IMR-90 (cell line): Measurements from ENCODE around the gene TSPEAR. TPM values are rescaled to one million over a fixed set of nuclear protein-coding genes. Genes with fewer than 3 reads are reported as not detected.

Experiments used
- ATAC-seq: fragments of 200-7000 bp; cut with Tn5 transposase; 2 replicates; pipeline ENCODE4 v1.9.1; 2020; ENCODE audit warnings: low read depth, mild to moderate bottlenecking, moderate library complexity
- BruUV-seq: library from RNA; stranded (reverse); fragments of 400-500 nt; replicated peaks from 2 replicates; lab custom pipeline; 2021; lab: Mats Ljungman, UMichigan
- CTCF ChIA-PET: fragments of 300-600 bp; formaldehyde crosslinking; extraction: SDS; loops from one replicate; lab custom pipeline; 2021; ENCODE audit warnings: antibody characterized with exemption; lab: Yijun Ruan, JAX
- POLR2A ChIA-PET: fragments of 300-600 bp; sonication (Branson Sonifier 250); formaldehyde crosslinking; loops from one replicate; lab custom pipeline; 2022; ENCODE audit warnings: antibody characterized with exemption; ENCODE audit not compliant: unreplicated experiment; lab: Charles Lee
- DNase-seq: peaks from one replicate; pipeline ENCODE4 v3.0.0; 2013
- H2AFZ ChIP-seq: replicated peaks from 2 replicates; pipeline ENCODE3; 2013; ENCODE audit warnings: low read length, mild to moderate bottlenecking; ENCODE audit not compliant: poor library complexity
- H2AK5ac ChIP-seq: 2 replicates; pipeline ENCODE4 v1.6.1; 2013; ENCODE audit warnings: low read depth, low read length, inconsistent platforms
- H2AK9ac ChIP-seq: replicated peaks from 2 replicates; pipeline ENCODE3; 2013; ENCODE audit warnings: mild to moderate bottlenecking, low read depth, low read length, moderate library complexity; ENCODE audit not compliant: poor library complexity
- H2BK120ac ChIP-seq: 2 replicates; pipeline ENCODE4 v1.6.1; 2013; ENCODE audit warnings: low read depth, low read length, inconsistent platforms
- H2BK15ac ChIP-seq: 3 replicates; pipeline ENCODE4 v1.6.1; 2013; ENCODE audit warnings: low read depth, low read length, inconsistent platforms
- H2BK20ac ChIP-seq: 2 replicates; pipeline ENCODE4 v1.6.1; 2013; ENCODE audit warnings: low read depth, mild to moderate bottlenecking, inconsistent platforms, low read length, moderate library complexity
- H2BK5ac ChIP-seq: 2 replicates; pipeline ENCODE4 v1.6.1; 2013; ENCODE audit warnings: mild to moderate bottlenecking, low read depth, low read length, inconsistent platforms; ENCODE audit not compliant: poor library complexity, severe bottlenecking
- H3K14ac ChIP-seq: replicated peaks from 2 replicates; pipeline ENCODE4 v1.6.1; 2013; ENCODE audit warnings: low read depth, low read length, inconsistent platforms
- H3K18ac ChIP-seq: 2 replicates; pipeline ENCODE4 v1.6.1; 2013; ENCODE audit warnings: low read depth, low read length, control low read depth
- H3K23ac ChIP-seq: 2 replicates; pipeline ENCODE4 v1.6.1; 2013; ENCODE audit warnings: low read depth, low read length, inconsistent platforms
- H3K27ac ChIP-seq: 2 replicates; pipeline ENCODE4 v1.5.1; 2013; ENCODE audit warnings: mild to moderate bottlenecking, control low read depth, low read length; ENCODE audit not compliant: insufficient read depth
- H3K27me3 ChIP-seq: 2 replicates; pipeline ENCODE4 v1.6.1; 2013; ENCODE audit warnings: low read length; ENCODE audit not compliant: control insufficient read depth, insufficient read depth
- H3K36me3 ChIP-seq: 2 replicates; pipeline ENCODE4 v1.6.1; 2013; ENCODE audit warnings: low read length, mixed read lengths; ENCODE audit not compliant: control insufficient read depth, insufficient read depth
- H3K4ac ChIP-seq: 2 replicates; pipeline ENCODE4 v1.6.1; 2013; ENCODE audit warnings: low read depth, low read length, inconsistent platforms
- H3K4me1 ChIP-seq: 2 replicates; pipeline ENCODE4 v1.6.1; 2013; ENCODE audit warnings: low read length, mixed read lengths; ENCODE audit not compliant: control insufficient read depth, insufficient read depth
- H3K4me2 ChIP-seq: 2 replicates; pipeline ENCODE4 v1.6.1; 2013; ENCODE audit warnings: low read depth, mild to moderate bottlenecking, control low read depth, low read length, moderate library complexity
- H3K4me3 ChIP-seq: 2 replicates; pipeline ENCODE4 v1.5.1; 2013; ENCODE audit warnings: low read depth, mild to moderate bottlenecking, control low read depth, low read length, moderate library complexity; ENCODE audit not compliant: insufficient read depth
- H3K56ac ChIP-seq: 2 replicates; pipeline ENCODE4 v1.6.1; 2013; ENCODE audit warnings: low read length, inconsistent platforms; ENCODE audit not compliant: insufficient read depth; ENCODE audit errors: extremely low read depth
- H3K79me1 ChIP-seq, 2 experiments: 2 replicates each; pipeline ENCODE4 v1.6.1; 2013; ENCODE audit warnings: low read length in 2 of 2, inconsistent platforms in 1 of 2, low read depth in 1 of 2
- H3K9ac ChIP-seq: 2 replicates; pipeline ENCODE4 v1.6.1; 2013; ENCODE audit warnings: low read depth, low read length, control low read depth
- H3K9me1 ChIP-seq: 2 replicates; pipeline ENCODE4 v1.6.1; 2013; ENCODE audit warnings: low read length, inconsistent platforms; ENCODE audit not compliant: insufficient read depth
- H3K9me3 ChIP-seq: 2 replicates; pipeline ENCODE4 v1.6.1; 2013; ENCODE audit warnings: low read length; ENCODE audit not compliant: control insufficient read depth, insufficient read depth
- H4K20me1 ChIP-seq: 2 replicates; pipeline ENCODE4 v1.6.1; 2013; ENCODE audit warnings: low read length, inconsistent platforms; ENCODE audit not compliant: insufficient read depth
- H4K5ac ChIP-seq: 2 replicates; pipeline ENCODE4 v1.6.1; 2013; ENCODE audit warnings: mild to moderate bottlenecking, low read depth, low read length, control low read depth
- H4K8ac ChIP-seq, 2 experiments: 2 replicates each; pipeline ENCODE4 v1.6.1; 2013; ENCODE audit warnings: low read depth in 2 of 2, low read length in 2 of 2, control low read depth in 1 of 2, inconsistent platforms in 1 of 2
- H4K91ac ChIP-seq: 2 replicates; pipeline ENCODE4 v1.6.1; 2013; ENCODE audit warnings: low read depth, low read length, inconsistent platforms; ENCODE audit not compliant: insufficient read depth
- BHLHE40 ChIP-seq: fragments of 150-350 bp; IDR thresholded peaks from 2 replicates; pipeline ENCODE4 v1.6.1; 2016; ENCODE audit warnings: mild to moderate bottlenecking, low read depth, low read length
- CEBPB ChIP-seq: IDR thresholded peaks from 2 replicates; pipeline ENCODE4 v1.6.1; 2012; ENCODE audit warnings: low read depth, low read length, improper control_type of control experiment
- CHD1 ChIP-seq: IDR thresholded peaks from 2 replicates; pipeline ENCODE4 v1.6.1; 2012; ENCODE audit warnings: low read depth, low read length, improper control_type of control experiment
- FOS ChIP-seq: fragments of 150-350 bp; IDR thresholded peaks from 2 replicates; pipeline ENCODE4 v1.6.1; 2016; ENCODE audit warnings: low read depth, low read length
- MAFK ChIP-seq: IDR thresholded peaks from 2 replicates; pipeline ENCODE4 v1.6.1; 2012; ENCODE audit warnings: low read depth, low read length, improper control_type of control experiment
- MAZ ChIP-seq: IDR thresholded peaks from 2 replicates; pipeline ENCODE4 v1.6.1; 2012; ENCODE audit warnings: low read depth, mild to moderate bottlenecking, low read length, improper control_type of control experiment, moderate library complexity, borderline replicate concordance
- MXI1 ChIP-seq: IDR thresholded peaks from 2 replicates; pipeline ENCODE4 v1.6.1; 2012; ENCODE audit warnings: low read depth, mild to moderate bottlenecking, low read length, moderate library complexity, borderline replicate concordance
- NFE2L2 ChIP-seq: fragments of 150-350 bp; IDR thresholded peaks from 2 replicates; pipeline ENCODE4 v1.6.1; 2016; ENCODE audit warnings: low read depth, mild to moderate bottlenecking, low read length
- POLR2A ChIP-seq: IDR thresholded peaks from 2 replicates; pipeline ENCODE4 v1.6.1; 2012; ENCODE audit warnings: mild to moderate bottlenecking, low read depth, low read length
- RAD21 ChIP-seq: IDR thresholded peaks from 2 replicates; pipeline ENCODE4 v1.6.1; 2012; ENCODE audit warnings: low read length, improper control_type of control experiment
- RCOR1 ChIP-seq: IDR thresholded peaks from 2 replicates; pipeline ENCODE4 v1.6.1; 2012; ENCODE audit warnings: mild to moderate bottlenecking, low read length, improper control_type of control experiment; ENCODE audit not compliant: insufficient replicate concordance
- RFX5 ChIP-seq: IDR thresholded peaks from 2 replicates; pipeline ENCODE4 v1.8.0; 2012; ENCODE audit warnings: low read depth, mild to moderate bottlenecking, low read length, moderate library complexity
- SMC3 ChIP-seq: fragments of 150-350 bp; IDR thresholded peaks from 2 replicates; pipeline ENCODE4 v1.6.1; 2016; ENCODE audit warnings: low read depth, mild to moderate bottlenecking, antibody characterized with exemption, low read length, moderate library complexity
- USF2 ChIP-seq: fragments of 150-350 bp; IDR thresholded peaks from 2 replicates; pipeline ENCODE4 v1.6.1; 2017; ENCODE audit warnings: mild to moderate bottlenecking, antibody characterized with exemption, low read length, low read depth
- WGBS, 2 experiments: methylation state at CpG; one replicate each; pipeline versions ENCODE4 v1.1.5 to v1.1.7; 2013; ENCODE audit warnings: missing lambda C conversion rate in 2 of 2; ENCODE audit not compliant: insufficient read length in 1 of 2; ENCODE audit errors: extremely low coverage in 2 of 2; 5-methylcytosine and 5-hydroxymethylcytosine counted together
- dilution Hi-C: fragments of 300-500 bp; cut with HindIII; formaldehyde crosslinking; loops from one replicate; pipeline ENCODE4 v1.14.3; 2018; ENCODE audit warnings: low sequenced_read_pairs; ENCODE audit not compliant: unreplicated experiment
- in situ Hi-C: fragments of 300-500 bp; cut with MboI; formaldehyde crosslinking; loops from 3 replicates; pipeline ENCODE4 v1.14.3; 2019; ENCODE audit warnings: low sequenced_read_pairs, inconsistent platforms, mixed read lengths
- intact Hi-C: fragments of 100-400 bp; cut with micrococcal nuclease; formaldehyde crosslinking; loops from 2 replicates; pipeline ENCODE4 v1.10.0; 2022
- polyA plus RNA-seq, 3 experiments: library from polyadenylated mRNA; depleted of rRNA; stranded (reverse); fragments of >200 nt; gene quantifications; 2 replicates each; pipeline ENCODE4 v1.2.3, GENCODE V29; 2012; ENCODE audit warnings: low replicate concordance in 1 of 3
- total RNA-seq: library from RNA; depleted of rRNA; stranded (reverse); fragments of >200 nt; gene quantifications from 2 replicates; pipeline ENCODE4 v1.2.3, GENCODE V29; 2012
- TF ChIP-seq, protein P1 (sequence below): conservative IDR thresholded peaks from 2 replicates; pipeline ENCODE4 v1.5.1; 2012; ENCODE audit warnings: mild to moderate bottlenecking, low read depth, low read length, improper control_type of control experiment
- TF ChIP-seq, protein P2 (sequence below): fragments of 150-350 bp; IDR thresholded peaks from 2 replicates; pipeline ENCODE4 v1.6.1; 2016; ENCODE audit warnings: low read depth, mild to moderate bottlenecking, low read length, moderate library complexity, borderline replicate concordance

Gene TSPEAR
- total and polyA plus RNA-seq, 2 of the 4 experiments (the other 2 are of a cell fraction), result not detected

GRCh38 chr21:44710756-44711326 is 531 bp downstream of the TSPEAR start:
- dilution Hi-C loops, result no loop called here
- no peak overlapping the region for H2BK120ac ChIP-seq
- H3K4me3 ChIP-seq, result no peak overlapping the region
- peaks cover 86% of the 10 kb centered on the region for H3K27me3 ChIP-seq
- ATAC-seq (no peak), DNase-seq (no peak)
- intact Hi-C loops, result loop anchor here (10.0 kb wide), 1 partner anchor 56 kb away; the partner anchor contains the start of genes KRTAP12-3 and KRTAP12-4
- H4K20me1 ChIP-seq, result no peaks in the 10 kb centered on the region
- no peak overlapping the region for H4K5ac ChIP-seq
- H2BK5ac ChIP-seq, result no peak overlapping the region
- no peak overlapping the region for H3K4ac ChIP-seq
- H3K9me1 ChIP-seq, result no peaks in the 10 kb centered on the region
- no peak overlapping the region for H2BK15ac ChIP-seq
- H3K79me1 ChIP-seq, result no peaks in the 10 kb centered on the region
- no peak overlapping the region for H3K23ac ChIP-seq
- ChIA-PET CTCF (interaction anchor here (0.6 kb wide), 1 partner anchor 9 kb away, joined by 5 read pairs; no protein-coding TSS in a partner anchor), POLR2A (no interaction called here)
- H4K91ac ChIP-seq, result no peak overlapping the region
- H3K9ac ChIP-seq, result no peak overlapping the region
- H2AK9ac ChIP-seq, result no peak overlapping the region
- BruUV-seq, result no TSS peak
- H3K56ac ChIP-seq, result no peak overlapping the region
- H2BK20ac ChIP-seq, result no peak overlapping the region
- H2AFZ ChIP-seq, result no peak overlapping the region
- 0% methylated on average over 6 of the region's 20 CpGs; no CpG with 5 or more reads in 1 of the 2 experiments for WGBS, 2 experiments
- H3K4me1 ChIP-seq, result peaks cover 1% of the 10 kb centered on the region; the same call in 1 of the 2 replicates
- no peak overlapping the region for H3K4me2 ChIP-seq
- H3K14ac ChIP-seq, result no peak overlapping the region
- H2AK5ac ChIP-seq, result no peak overlapping the region
- H3K18ac ChIP-seq, result no peak overlapping the region
- in situ Hi-C loops, result no loop called here
- H3K27ac ChIP-seq, result no peak overlapping the region
- H3K9me3 ChIP-seq, result peaks cover 6% of the 10 kb centered on the region; the same call in 1 of the 2 replicates
- no peak overlapping the region for H4K8ac ChIP-seq
- H3K36me3 ChIP-seq, result no peaks in the 10 kb centered on the region
- TF ChIP-seq, protein P1, sequence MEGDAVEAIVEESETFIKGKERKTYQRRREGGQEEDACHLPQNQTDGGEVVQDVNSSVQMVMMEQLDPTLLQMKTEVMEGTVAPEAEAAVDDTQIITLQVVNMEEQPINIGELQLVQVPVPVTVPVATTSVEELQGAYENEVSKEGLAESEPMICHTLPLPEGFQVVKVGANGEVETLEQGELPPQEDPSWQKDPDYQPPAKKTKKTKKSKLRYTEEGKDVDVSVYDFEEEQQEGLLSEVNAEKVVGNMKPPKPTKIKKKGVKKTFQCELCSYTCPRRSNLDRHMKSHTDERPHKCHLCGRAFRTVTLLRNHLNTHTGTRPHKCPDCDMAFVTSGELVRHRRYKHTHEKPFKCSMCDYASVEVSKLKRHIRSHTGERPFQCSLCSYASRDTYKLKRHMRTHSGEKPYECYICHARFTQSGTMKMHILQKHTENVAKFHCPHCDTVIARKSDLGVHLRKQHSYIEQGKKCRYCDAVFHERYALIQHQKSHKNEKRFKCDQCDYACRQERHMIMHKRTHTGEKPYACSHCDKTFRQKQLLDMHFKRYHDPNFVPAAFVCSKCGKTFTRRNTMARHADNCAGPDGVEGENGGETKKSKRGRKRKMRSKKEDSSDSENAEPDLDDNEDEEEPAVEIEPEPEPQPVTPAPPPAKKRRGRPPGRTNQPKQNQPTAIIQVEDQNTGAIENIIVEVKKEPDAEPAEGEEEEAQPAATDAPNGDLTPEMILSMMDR, result no peak
- TF ChIP-seq BHLHE40, result no peak
- no peak for TF ChIP-seq MAFK
- TF ChIP-seq NFE2L2, result no peak
- TF ChIP-seq MXI1, result no peak
- TF ChIP-seq RFX5, result no peak
- TF ChIP-seq SMC3, result no peak
- no peak for TF ChIP-seq RCOR1
- TF ChIP-seq RAD21, result no peak
- TF ChIP-seq CEBPB, result no peak
- TF ChIP-seq USF2, result no peak
- TF ChIP-seq CHD1, result no peak
- TF ChIP-seq, protein P2, sequence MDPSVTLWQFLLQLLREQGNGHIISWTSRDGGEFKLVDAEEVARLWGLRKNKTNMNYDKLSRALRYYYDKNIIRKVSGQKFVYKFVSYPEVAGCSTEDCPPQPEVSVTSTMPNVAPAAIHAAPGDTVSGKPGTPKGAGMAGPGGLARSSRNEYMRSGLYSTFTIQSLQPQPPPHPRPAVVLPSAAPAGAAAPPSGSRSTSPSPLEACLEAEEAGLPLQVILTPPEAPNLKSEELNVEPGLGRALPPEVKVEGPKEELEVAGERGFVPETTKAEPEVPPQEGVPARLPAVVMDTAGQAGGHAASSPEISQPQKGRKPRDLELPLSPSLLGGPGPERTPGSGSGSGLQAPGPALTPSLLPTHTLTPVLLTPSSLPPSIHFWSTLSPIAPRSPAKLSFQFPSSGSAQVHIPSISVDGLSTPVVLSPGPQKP, result no peak
- no peak for TF ChIP-seq POLR2A
- no peak for TF ChIP-seq MAZ
- no peak for TF ChIP-seq FOS
